Gastrocnemius medialis (tissue), 4 donors: ENCODE data around the gene MAPK14. TPM values are rescaled to one million over a fixed set of nuclear protein-coding genes. Genes with fewer than 3 reads are reported as not detected.

Experiments used
- ATAC-seq, 2 donors: fragments of 150-250 bp; one replicate each; pipeline ENCODE4 v1.9.1; 2016
- DNase-seq, 2 donors: peaks; one replicate each; pipeline ENCODE4 v3.0.0-alpha.2; 2019
- H3K27ac ChIP-seq, 4 donors: fragments of 200-600 bp; sonication (generic); 1 replicate in 1 of 4; 2 replicates in 3 of 4; pipeline ENCODE4 v1.5.1; 2016 to 2018; ENCODE audit warnings: mild to moderate bottlenecking in 2 of 4, moderate library complexity in 1 of 4
- H3K27me3 ChIP-seq, 3 donors: fragments of 200-600 bp; sonication (generic) in 2 of 3; 1 replicate in 1 of 3; 2 replicates in 2 of 3; pipeline versions ENCODE4 v1.5.1 to v1.6.0; 2016 to 2019; ENCODE audit warnings: mild to moderate bottlenecking in 1 of 3, moderate library complexity in 1 of 3
- H3K36me3 ChIP-seq, 2 donors: fragments of 200-600 bp; sonication (generic) in 1 of 2; one replicate each; pipeline ENCODE4 v1.5.1; 2017 to 2018
- H3K4me1 ChIP-seq, 2 donors: fragments of 200-600 bp; sonication (generic) in 1 of 2; one replicate each; pipeline ENCODE4 v1.5.1; 2016 to 2017; ENCODE audit warnings: mild to moderate bottlenecking in 2 of 2
- H3K4me3 ChIP-seq, 4 donors: fragments of 200-600 bp; sonication (generic) in 3 of 4; 1 replicate in 1 of 4; 2 replicates in 3 of 4; pipeline ENCODE4 v1.5.1; 2016 to 2019; ENCODE audit warnings: mild to moderate bottlenecking in 2 of 4
- H3K9me3 ChIP-seq, 3 donors: fragments of 200-600 bp; sonication (generic) in 2 of 3; 1 replicate in 1 of 3; 2 replicates in 2 of 3; pipeline ENCODE4 v1.5.1; 2016 to 2019
- CTCF ChIP-seq, 5 experiments: fragments of 450-650 bp in 3 of 5; fragments of 200-600 bp in 2 of 5; sonication (generic) in 2 of 5; IDR thresholded peaks in 4 of 5; conservative IDR thresholded peaks in 1 of 5; 1 replicate in 4 of 5; 2 replicates in 1 of 5; pipeline ENCODE4 v1.5.1; 2016 to 2019; ENCODE audit warnings: antibody characterized with exemption in 5 of 5, mild to moderate bottlenecking in 3 of 5, moderate library complexity in 3 of 5
- POLR2A ChIP-seq, 2 donors: fragments of 450-650 bp; IDR thresholded peaks; one replicate each; pipeline ENCODE4 v1.6.1; 2017; ENCODE audit warnings: antibody characterized with exemption in 2 of 2, mild to moderate bottlenecking in 2 of 2, moderate library complexity in 2 of 2
- in situ Hi-C, 4 donors: fragments of 200-750 bp; cut with MboI; loops; one replicate each; pipeline versions ENCODE4 v1.15.0 to v1.8.0; 2017; ENCODE audit warnings: low sequenced_read_pairs in 4 of 4
- intact Hi-C: fragments of 100-400 bp; cut with DNase I; formaldehyde crosslinking; loops from one replicate; pipeline ENCODE4 v1.15.1; 2023; ENCODE audit warnings: low total_unique reads
- total RNA-seq, 4 donors: library from RNA; depleted of rRNA; stranded (reverse); fragments of >200 nt; gene quantifications; one replicate each; pipeline versions ENCODE4 v1.1.0 to v1.2.3, GENCODE V29; 2016

Gene MAPK14
- total RNA-seq, 4 donors from 2014 or later = 37.6 to 42.4 (median 40.2) TPM

- Histone ChIP-seq H3K9me3 (no peaks in the 10 kb centered on the region), H3K36me3 (peaks cover 0 to 6% of the 10 kb centered on the region in 2 donors), H3K27me3 (no peaks in the 10 kb centered on the region), H3K4me3 (no peak overlapping the region), H3K4me1 (peaks cover 32 to 34% of the 10 kb centered on the region in 2 donors), H3K27ac (no peak overlapping the region)
- TF ChIP-seq CTCF (IDR thresholded peaks at IDR 0.05 in 4 of 5, conservative IDR thresholded peaks at IDR 0.05 in 1 of 5) = no peak
- TF ChIP-seq POLR2A (IDR thresholded peaks at IDR 0.05) = no peak
- in situ Hi-C loops (no loop called here), intact Hi-C loops (no loop called here)
- no peak for ATAC-seq
- DNase-seq = no peak
Measured at GRCh38 chr6:36071281-36071680, 43.7 kb downstream of the MAPK14 start.

- in situ Hi-C loops = no loop called here
- peaks cover 0 to 8% of the 10 kb centered on the region in 2 donors for H3K36me3 ChIP-seq
- peaks cover 27 to 29% of the 10 kb centered on the region in 2 donors for H3K4me1 ChIP-seq
- H3K27ac ChIP-seq = no peak overlapping the region
- DNase-seq (no peak), ATAC-seq (no peak)
- H3K9me3 ChIP-seq = no peaks in the 10 kb centered on the region
- intact Hi-C loops = no loop called here
- H3K4me3 ChIP-seq = no peak overlapping the region
- TF ChIP-seq CTCF (IDR thresholded peaks at IDR 0.05 in 4 of 5, conservative IDR thresholded peaks at IDR 0.05 in 1 of 5) (no peak), POLR2A (IDR thresholded peaks at IDR 0.05) (no peak)
- no peaks in the 10 kb centered on the region for H3K27me3 ChIP-seq
Measured at GRCh38 chr6:36071714-36072113, 44.1 kb downstream of the MAPK14 start.

GRCh38 chr6:36072681-36073080 is 45.1 kb downstream of the MAPK14 start:
- H3K27me3 ChIP-seq = no peaks in the 10 kb centered on the region
- intact Hi-C loops = no loop called here
- in situ Hi-C loops = no loop called here
- H3K36me3 ChIP-seq = peaks cover 0 to 16% of the 10 kb centered on the region in 2 donors
- ATAC-seq (no peak), DNase-seq (no peak)
- no peaks in the 10 kb centered on the region for H3K9me3 ChIP-seq
- TF ChIP-seq CTCF (IDR thresholded peaks at IDR 0.05 in 4 of 5, conservative IDR thresholded peaks at IDR 0.05 in 1 of 5) = no peak
- TF ChIP-seq POLR2A (IDR thresholded peaks at IDR 0.05) = no peak
- no peak overlapping the region for H3K4me3 ChIP-seq
- peaks cover 19 to 20% of the 10 kb centered on the region in 2 donors for H3K4me1 ChIP-seq
- H3K27ac ChIP-seq = no peak overlapping the region

GRCh38 chr6:36073587-36073986 is 46.0 kb downstream of the MAPK14 start:
- H3K27me3 ChIP-seq = no peaks in the 10 kb centered on the region
- peaks cover 11 to 16% of the 10 kb centered on the region in 2 donors for H3K4me1 ChIP-seq

More at GRCh38 chr6:36073587-36073986, 46.0 kb downstream of the MAPK14 start:
- TF ChIP-seq POLR2A (IDR thresholded peaks at IDR 0.05) (no peak), CTCF (IDR thresholded peaks at IDR 0.05 in 4 of 5, conservative IDR thresholded peaks at IDR 0.05 in 1 of 5) (no peak)
- H3K9me3 ChIP-seq = no peaks in the 10 kb centered on the region
- intact Hi-C loops = no loop called here
- H3K27ac ChIP-seq = no peak overlapping the region
- DNase-seq = no peak
- H3K4me3 ChIP-seq = no peak overlapping the region
- in situ Hi-C loops = no loop called here
- ATAC-seq = no peak
- H3K36me3 ChIP-seq = peaks cover 0 to 24% of the 10 kb centered on the region in 2 donors
